ENCODE results near the gene EZR. TPM values are rescaled to one million over a fixed set of nuclear protein-coding genes. Genes with fewer than 3 reads are reported as not detected.

Gene EZR
- total and polyA plus RNA-seq, 2 experiments from 2014 or later, result 399 to 623 TPM

- H3K27ac ChIP-seq, result no peak overlapping the region
Observed at GRCh38 chr6:158754738-158755137, 64.4 kb downstream of the EZR start.

GRCh38 chr6:158753811-158754210 is 65.4 kb downstream of the EZR start:
- no peak overlapping the region for H3K4me3 ChIP-seq
- H3K79me2 ChIP-seq, result no peaks in the 10 kb centered on the region
- H3K9me3 ChIP-seq (ENCODE audit: low read depth), result no peaks in the 10 kb centered on the region
- no peak for TF ChIP-seq EZH2 (IDR thresholded peaks at IDR 0.05; ENCODE audit: borderline replicate concordance)
- no peak for TF ChIP-seq EZH2phosphoT487 (IDR thresholded peaks at IDR 0.05; ENCODE audit: low read depth, severe bottlenecking, unreplicated experiment)
- TF ChIP-seq CTCF (IDR thresholded peaks at IDR 0.05; ENCODE audit: poor library complexity), result no peak
- no peaks in the 10 kb centered on the region for H4K20me1 ChIP-seq (ENCODE audit: insufficient read depth, poor library complexity, severe bottlenecking)
- H3K9me2 ChIP-seq (replicated peaks; ENCODE audit: insufficient read depth), result no peaks in the 10 kb centered on the region
- DNase-seq (ENCODE audit: low spot score), result no peak
- no peak overlapping the region for H2AFZ ChIP-seq
- no peak overlapping the region for H3K4me2 ChIP-seq
- no peaks in the 10 kb centered on the region for H3K27me3 ChIP-seq
- H3K4me1 ChIP-seq (ENCODE audit: insufficient read depth), result peaks cover 15% of the 10 kb centered on the region
- no peak overlapping the region for H3K27ac ChIP-seq
- H3K36me3 ChIP-seq (replicated peaks; ENCODE audit: insufficient read depth, low read depth), result no peaks in the 10 kb centered on the region
- WGBS (ENCODE audit: low lambda C conversion rate, missing lambda C conversion rate), result 92% methylated on average over 9 of the region's 9 CpGs

More at GRCh38 chr6:158754738-158755137, 64.4 kb downstream of the EZR start:
- H3K9me3 ChIP-seq (ENCODE audit: low read depth), result no peaks in the 10 kb centered on the region
- H3K4me3 ChIP-seq, result no peak overlapping the region
- H3K9me2 ChIP-seq (replicated peaks; ENCODE audit: insufficient read depth), result no peaks in the 10 kb centered on the region
- no peaks in the 10 kb centered on the region for H3K36me3 ChIP-seq (replicated peaks; ENCODE audit: insufficient read depth, low read depth)
- DNase-seq (ENCODE audit: low spot score), result no peak
- WGBS (ENCODE audit: low lambda C conversion rate, missing lambda C conversion rate), result 81% methylated on average over 11 of the region's 11 CpGs
- TF ChIP-seq EZH2 (IDR thresholded peaks at IDR 0.05; ENCODE audit: borderline replicate concordance) (no peak), EZH2phosphoT487 (IDR thresholded peaks at IDR 0.05; ENCODE audit: low read depth, severe bottlenecking, unreplicated experiment) (no peak), CTCF (IDR thresholded peaks at IDR 0.05; ENCODE audit: poor library complexity) (no peak)
- H4K20me1 ChIP-seq (ENCODE audit: insufficient read depth, poor library complexity, severe bottlenecking), result no peaks in the 10 kb centered on the region
- H2AFZ ChIP-seq, result no peak overlapping the region
- peaks cover 15% of the 10 kb centered on the region for H3K4me1 ChIP-seq (ENCODE audit: insufficient read depth)
- no peaks in the 10 kb centered on the region for H3K79me2 ChIP-seq
- H3K4me2 ChIP-seq, result no peak overlapping the region
- H3K27me3 ChIP-seq, result no peaks in the 10 kb centered on the region

DNA sequence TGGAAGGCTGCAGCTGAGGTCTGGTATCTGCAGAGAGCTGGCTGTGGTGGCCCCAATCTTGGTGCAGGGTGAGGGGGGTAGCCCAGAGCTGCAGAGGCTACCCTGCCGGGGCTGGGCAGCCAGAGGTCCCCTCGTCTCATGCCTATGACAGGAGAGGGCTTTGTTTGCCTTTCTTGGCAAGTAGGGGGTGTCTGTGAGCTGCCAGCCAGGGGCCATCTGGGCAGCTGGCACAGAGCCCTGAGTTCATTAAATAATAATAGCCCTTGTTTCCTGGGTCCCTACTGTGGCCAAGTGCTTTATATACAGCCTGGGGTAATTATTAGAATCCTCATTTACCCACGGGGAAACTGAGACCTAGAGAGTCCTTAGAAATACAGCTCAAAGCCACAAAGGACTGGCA is 66.6 kb downstream of the EZR start:
- Histone ChIP-seq H3K27ac (peak overlapping the region; percentile 69), H3K27me3 (no peaks in the 10 kb centered on the region), H4K20me1 (ENCODE audit: insufficient read depth, poor library complexity, severe bottlenecking) (no peaks in the 10 kb centered on the region), H3K9me3 (ENCODE audit: low read depth) (no peaks in the 10 kb centered on the region), H3K4me2 (peak overlapping the region; percentile 56), H3K79me2 (no peaks in the 10 kb centered on the region), H3K4me3 (no peak overlapping the region), H3K36me3 (replicated peaks; ENCODE audit: insufficient read depth, low read depth) (no peaks in the 10 kb centered on the region), H3K4me1 (ENCODE audit: insufficient read depth) (peaks cover 11% of the 10 kb centered on the region), H2AFZ (no peak overlapping the region), H3K9me2 (replicated peaks; ENCODE audit: insufficient read depth) (no peaks in the 10 kb centered on the region)
- WGBS (ENCODE audit: low lambda C conversion rate, missing lambda C conversion rate), result 28% methylated on average over 3 of the region's 3 CpGs
- TF ChIP-seq EZH2phosphoT487 (IDR thresholded peaks at IDR 0.05; ENCODE audit: low read depth, severe bottlenecking, unreplicated experiment) (no peak), CTCF (IDR thresholded peaks at IDR 0.05; ENCODE audit: poor library complexity) (peak; percentile 16), EZH2 (IDR thresholded peaks at IDR 0.05; ENCODE audit: borderline replicate concordance) (no peak)
- no peak for DNase-seq (ENCODE audit: low spot score)

- Histone ChIP-seq H3K4me3 (no peak overlapping the region), H3K27me3 (no peaks in the 10 kb centered on the region), H3K27ac (peak overlapping the region; percentile 69), H3K36me3 (replicated peaks; ENCODE audit: insufficient read depth, low read depth) (no peaks in the 10 kb centered on the region), H4K20me1 (ENCODE audit: insufficient read depth, poor library complexity, severe bottlenecking) (no peaks in the 10 kb centered on the region), H2AFZ (no peak overlapping the region), H3K9me2 (replicated peaks; ENCODE audit: insufficient read depth) (no peaks in the 10 kb centered on the region), H3K79me2 (no peaks in the 10 kb centered on the region), H3K4me2 (peak overlapping the region; percentile 56), H3K4me1 (ENCODE audit: insufficient read depth) (peaks cover 11% of the 10 kb centered on the region), H3K9me3 (ENCODE audit: low read depth) (no peaks in the 10 kb centered on the region)
- peak; percentile 65 for DNase-seq (ENCODE audit: low spot score)
- 50% methylated on average over 9 of the region's 9 CpGs for WGBS (ENCODE audit: low lambda C conversion rate, missing lambda C conversion rate)
- TF ChIP-seq EZH2 (IDR thresholded peaks at IDR 0.05; ENCODE audit: borderline replicate concordance) (no peak), EZH2phosphoT487 (IDR thresholded peaks at IDR 0.05; ENCODE audit: low read depth, severe bottlenecking, unreplicated experiment) (no peak)
Observed at GRCh38 chr6:158751921-158752320, 67.2 kb downstream of the EZR start.
